NCI-H2029 treated with DMSO at 0.1 percent for 48 hours (cell line): ENCODE results near the gene UBASH3A.

Experiments used
- DNase-seq: peaks from one replicate; lab custom pipeline; 2025; lab: John Stamatoyannopoulos, UW

UBASH3A gene

DNA sequence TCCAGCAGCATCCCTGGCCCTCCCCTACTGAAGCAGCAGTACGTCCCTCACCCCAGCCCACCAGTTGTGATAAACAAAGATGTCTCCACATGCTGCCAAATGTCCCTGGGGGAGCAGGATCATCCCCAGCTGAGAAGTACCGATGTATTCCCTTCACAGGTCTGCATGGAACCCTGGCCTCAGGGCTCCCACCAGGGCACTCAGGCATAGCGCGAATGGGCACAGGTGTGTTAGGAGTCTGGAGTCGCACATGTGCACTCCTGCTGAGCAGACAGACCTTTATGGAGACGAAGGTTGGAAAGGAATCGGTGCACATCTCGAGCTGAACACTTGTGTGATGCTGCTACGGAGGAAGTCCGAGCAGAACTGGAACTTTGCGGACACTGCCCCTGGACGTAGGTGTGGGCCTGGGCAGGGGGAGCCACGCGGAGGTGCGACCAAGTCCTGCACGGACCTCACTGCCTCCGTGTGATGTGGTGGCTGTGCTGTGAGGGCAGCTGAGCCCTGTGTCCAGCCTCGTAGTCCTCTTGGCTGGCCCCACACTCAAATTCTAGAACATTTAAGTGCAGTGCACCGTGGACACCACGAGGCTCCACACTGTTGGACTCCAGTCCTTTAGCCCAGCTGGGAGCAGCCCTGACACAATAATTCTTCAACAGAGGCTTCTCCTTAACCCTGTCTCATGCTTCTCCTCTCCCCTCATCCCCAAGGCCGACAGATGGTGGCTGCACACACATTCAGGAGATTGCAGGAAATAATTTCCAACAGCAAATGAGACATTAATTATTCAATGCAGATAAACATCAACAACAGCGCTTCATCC is 48.9 kb downstream of the UBASH3A start:
- DNase-seq: no peak

DNA sequence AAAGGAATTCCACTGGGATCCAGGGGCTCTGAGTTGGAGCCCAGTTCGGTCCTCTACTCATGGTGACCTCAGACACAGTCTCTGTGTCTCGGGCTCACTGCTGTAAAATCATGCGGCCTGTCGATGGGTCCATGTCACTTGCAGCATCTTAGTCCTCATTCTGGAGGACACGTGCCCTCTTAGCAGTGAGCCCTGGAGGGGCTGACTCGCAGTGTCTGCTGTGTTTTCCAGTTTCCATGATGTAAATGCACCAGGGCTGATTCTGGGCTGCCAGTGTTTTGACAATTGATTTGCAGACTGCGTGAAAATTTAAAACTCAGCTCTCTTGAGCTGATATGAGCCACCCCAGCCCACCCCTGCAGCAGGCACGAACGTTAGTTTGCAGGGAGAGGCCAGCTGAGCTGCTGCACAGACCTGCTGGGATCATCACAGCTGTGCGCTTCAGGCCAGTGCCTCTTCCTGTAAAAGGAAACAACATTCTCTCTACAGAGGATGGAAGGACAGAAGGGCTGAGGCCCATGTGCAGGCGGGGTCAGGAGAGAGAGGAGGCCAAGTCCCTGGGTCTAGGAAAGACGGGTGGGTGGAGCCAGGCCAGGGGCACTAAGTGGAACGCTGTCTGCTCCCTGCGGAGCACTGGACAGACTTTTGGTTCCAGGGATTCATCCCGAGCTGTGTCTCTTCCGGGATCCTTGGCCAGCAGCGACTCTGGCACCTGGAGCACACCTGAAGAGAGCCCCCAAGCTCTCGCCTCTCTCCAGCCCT is 49.7 kb downstream of the UBASH3A start:
- no peak for DNase-seq

- no peak for DNase-seq
Measured at GRCh38 chr21:42453986-42454570, 50.4 kb downstream of the UBASH3A start.

- no peak for DNase-seq
Measured at GRCh38 chr21:42454786-42455185, 51.1 kb downstream of the UBASH3A start.

DNA sequence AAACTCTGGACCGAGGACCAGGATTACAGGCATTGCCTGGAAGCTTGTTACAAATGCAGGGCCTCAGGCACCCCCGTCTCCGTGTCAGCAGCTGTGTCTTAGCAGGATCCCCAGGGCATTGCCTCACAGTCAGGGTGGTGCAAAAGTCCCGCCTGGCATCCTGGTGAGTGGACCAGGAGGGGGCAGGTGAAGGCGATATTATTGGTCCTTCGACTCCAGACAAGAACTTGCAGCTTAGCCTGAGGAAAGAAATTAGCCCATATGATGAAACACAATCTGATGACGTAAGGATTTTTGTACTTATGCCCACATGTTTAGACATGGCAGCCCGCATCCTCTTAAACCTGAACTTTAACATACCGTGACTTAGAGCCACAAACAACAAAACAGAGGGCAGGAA is 51.5 kb downstream of the UBASH3A start:
- DNase-seq: no peak

- DNase-seq: no peak
Measured at GRCh38 chr21:42455754-42456440, 52.2 kb downstream of the UBASH3A start.

DNA sequence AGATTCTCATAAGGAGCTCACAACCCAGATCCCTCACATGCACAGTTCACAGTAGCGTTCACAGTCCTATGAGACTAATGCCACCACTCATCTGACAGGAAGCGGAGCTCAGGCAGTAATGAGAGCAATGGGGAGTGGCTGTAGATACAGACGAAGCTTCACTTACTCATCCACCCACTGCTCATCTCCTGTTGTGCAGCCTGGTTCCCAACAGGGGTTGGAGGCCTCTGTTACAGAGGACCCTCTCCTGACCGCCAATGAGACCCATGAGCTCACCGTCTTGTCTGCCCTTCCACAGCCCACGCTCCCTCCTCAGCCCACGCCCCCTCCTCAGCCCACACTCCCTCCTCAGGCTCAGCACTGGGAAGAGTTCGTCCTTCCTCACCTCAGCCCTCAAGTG is 52.8 kb downstream of the UBASH3A start:
- no peak for DNase-seq

GRCh38 chr21:42459082-42459460 is 55.4 kb downstream of the UBASH3A start:
- no peak for DNase-seq

DNA sequence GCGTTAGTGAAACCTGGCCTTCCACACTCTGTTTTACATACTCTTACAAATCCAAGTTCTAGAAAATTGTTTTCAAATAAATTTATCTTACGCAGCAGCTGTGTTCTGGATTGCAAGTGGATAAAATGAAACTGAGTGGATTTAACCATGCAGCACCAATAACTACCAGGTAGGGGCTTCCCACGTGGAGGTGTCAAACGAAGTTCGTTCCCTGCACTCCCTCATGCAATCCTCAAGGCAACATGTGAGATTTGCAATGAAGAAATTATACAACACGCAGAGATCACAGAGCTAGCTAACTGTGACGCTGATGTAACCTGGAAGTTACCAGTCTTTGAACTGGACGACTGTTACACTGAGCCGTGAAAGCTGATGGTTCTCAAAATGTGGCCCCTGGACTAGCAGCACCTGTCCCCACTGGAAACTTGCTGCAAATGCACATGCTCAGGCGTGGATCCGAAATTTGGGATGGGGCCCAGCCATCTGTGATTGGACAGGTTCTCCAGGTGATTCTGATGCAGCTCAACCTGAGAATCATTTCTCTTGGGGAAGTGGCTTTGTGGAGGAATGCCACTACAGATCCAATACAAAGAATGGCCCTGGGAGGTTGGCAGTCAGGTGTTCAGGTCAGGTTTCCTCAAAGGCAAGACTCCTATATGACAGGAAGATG is 56.0 kb downstream of the UBASH3A start:
- no peak for DNase-seq

DNA sequence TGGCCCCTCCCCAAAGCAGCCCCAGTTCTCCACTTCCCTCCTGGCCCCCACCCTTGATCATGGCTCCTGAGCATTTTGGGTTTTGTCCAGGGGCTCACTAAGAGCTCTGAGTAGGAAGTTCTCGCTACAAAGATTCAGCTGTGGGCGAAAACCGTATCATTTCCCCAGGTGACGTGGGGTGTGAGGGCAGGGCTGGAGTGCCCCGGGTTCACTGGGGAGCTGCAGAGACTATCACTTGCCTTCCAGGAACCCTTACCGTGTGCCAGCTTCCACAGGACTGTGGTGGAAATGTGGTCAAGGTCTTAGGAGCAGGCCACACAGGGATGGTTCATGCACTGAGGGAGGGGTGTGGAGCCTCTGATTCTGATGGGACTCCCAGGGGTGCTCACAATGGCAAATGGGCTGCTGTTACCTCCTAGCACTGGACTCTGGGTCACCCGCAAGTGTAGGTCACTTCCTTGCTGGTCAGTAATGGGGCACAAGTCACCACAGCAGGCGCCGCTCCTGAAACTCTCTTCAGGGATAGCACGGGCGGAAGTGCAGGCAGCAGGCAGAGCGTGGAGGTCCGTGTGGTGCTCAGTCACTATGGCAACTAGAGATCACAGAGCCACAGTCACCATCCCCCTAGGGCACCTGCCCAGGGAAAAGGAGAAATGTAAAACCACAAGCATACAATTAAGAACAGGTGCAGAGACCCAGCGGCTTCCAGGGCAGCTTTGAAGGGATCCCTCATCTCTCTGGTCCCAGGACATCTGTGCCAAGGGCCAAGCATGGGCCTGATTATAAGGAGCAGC is 56.9 kb downstream of the UBASH3A start:
- peak; percentile 91 for DNase-seq

GRCh38 chr21:42461185-42461520 is 57.5 kb downstream of the UBASH3A start:
- peak; percentile 39 for DNase-seq

DNA sequence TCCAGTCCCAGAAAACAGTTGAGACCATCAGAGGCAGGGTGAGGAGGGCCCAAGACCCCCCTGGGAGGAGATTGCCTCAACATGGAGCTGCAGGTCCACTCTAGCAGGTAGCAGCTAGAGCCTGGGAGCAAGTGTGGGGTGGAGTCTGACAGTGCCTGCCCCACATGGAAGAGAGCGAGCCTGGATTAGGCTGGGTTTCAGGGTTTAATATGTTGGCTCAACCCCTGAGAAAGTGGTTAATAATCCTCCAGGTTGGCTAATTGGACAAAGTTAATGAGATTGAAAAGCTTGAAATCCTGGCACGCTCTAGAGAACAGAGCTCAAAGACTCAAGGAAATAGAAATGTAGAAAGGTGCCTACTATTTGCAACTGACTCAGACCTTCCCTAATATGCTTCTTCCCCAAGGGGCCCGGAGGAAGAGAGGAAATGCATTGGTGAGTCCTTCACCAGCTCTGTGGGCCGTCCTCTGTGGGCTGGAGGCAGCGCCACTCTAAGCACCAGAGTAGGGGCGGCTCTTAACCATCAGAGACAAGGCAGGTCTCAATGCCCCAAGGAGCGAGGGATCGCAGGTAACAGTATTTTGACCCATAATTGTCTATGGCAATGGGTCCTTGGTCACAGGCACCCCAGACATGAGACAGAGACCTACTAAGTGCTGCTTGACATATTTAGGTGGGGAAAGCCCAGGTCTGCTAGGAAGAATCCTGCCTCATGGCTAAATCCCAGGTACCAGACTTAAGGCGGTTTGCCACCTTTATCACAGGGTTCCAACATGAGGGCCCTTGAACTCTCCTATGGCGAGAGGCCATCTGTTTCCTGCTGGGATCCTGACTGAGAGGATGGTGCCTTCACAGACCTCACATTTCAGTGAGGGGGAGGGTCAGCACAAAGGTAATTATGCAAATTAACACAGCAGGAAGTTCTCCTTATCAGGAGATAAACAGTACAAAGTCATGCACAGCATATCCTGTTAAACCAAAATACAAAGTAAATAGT is 58.5 kb downstream of the UBASH3A start:
- DNase-seq: peak; percentile 75

- DNase-seq: no peak
Measured at GRCh38 chr21:42463861-42464515, 60.3 kb downstream of the UBASH3A start.

DNA sequence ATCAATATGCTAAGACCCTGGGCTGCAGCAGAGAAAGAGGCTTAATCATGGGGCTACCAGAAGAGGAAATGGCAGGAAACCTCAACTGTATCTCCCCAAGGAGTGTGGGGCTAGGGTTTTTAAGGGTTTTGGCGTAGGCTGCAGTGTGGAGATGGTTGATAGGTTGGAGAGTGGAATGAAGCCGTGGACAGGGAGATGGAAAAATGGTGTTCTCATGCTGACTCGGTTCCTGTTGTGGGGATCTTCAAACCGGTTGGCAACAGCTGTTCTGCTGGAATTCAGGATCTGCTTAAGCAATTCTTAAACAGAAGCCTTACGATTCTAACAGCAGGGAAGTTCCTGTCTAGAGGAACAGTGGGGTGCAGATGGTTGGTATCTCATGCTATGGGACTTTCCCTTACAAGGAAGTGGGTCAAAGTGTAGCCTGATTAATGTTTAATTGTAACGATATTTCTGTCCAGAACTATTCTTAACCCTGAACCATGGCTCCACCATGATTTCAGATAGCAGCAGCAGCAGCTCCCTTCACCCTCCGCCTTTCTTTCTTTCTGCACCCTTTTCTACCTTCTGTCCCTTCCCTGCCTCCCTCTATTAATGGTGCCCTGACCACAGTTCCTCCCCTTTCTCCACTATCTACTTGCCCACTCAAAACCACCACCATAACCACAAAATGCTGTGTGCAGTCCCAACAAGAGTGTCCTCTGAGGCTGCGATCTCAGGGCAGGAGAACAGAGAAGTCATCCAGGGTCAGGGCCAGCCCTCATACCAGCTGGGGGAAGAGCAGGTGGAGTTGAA is 61.5 kb downstream of the UBASH3A start:
- DNase-seq: no peak

DNA sequence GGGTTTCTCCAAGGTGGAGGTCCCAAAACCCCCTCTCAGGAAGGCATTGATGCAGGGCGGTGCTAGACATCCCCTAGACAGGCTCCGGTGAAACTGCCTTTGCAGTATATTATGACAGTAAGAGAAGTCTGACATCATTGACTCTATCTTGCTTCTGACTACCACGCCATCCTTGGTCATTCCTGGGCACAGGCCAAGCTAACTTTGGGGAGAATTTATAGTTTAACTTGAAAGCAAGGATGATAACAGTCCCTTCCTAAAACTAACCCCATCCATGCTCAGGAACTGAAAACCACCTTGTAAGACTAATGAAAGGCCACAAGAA is 62.1 kb downstream of the UBASH3A start:
- no peak for DNase-seq

DNA sequence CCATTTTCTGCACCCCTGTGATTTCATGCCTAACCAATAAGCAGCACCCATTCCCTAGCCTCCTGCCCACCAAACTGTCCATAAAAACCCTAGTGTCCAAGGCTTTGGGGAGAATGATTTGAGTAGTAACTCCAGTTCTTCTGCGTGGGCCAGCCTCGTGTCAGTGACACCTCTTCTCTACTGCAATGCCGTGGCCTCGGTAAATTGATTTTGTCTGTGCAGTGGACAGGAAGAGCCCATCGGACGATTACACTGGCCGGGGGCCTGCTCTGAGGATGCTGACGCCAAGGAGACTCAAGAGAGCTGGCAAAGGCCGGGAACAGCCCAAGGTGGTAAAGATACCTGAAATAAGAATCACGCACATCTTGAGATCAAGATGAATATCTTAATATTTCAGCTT is 63.0 kb downstream of the UBASH3A start:
- DNase-seq: no peak

DNA sequence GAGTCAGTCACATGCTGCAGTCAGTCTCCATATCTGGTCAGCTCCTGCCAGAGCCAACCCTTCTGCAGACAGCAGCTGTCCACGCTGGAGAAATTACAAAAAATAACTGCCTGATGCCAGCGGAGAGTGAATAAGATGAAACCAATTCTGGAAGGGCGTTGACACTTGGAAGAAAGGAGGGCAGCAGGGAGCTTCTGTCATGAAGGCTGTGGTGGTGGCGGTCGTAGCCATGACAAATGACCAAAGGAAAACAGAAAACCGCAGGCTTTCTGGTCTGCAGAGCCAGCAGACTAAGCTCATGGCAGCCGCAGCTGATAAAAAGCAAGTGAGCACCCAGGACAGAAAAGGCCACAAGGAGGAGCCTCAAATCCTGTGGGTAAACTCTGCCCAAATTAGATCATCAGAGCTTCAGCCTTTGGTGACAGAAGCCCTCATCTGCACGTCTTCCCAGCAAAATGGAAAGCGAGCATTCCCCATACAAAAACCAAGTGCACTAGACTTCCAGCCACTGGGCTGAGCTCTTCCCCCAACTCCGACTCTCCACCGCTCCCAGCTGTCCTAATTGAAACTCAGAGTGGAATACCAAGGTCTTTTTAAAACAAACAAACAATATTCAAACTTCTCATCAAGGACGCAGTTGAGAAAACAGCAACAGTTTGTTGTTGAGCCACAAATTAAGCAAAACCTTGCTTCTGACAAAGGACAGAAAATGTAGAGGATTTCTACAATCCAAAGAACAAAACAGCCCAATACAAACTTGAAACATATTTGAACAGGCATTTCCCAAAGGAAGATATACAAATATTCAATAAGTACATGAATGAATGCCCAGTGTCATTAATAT is 63.7 kb downstream of the UBASH3A start:
- DNase-seq: no peak
